HepG2 (cell line): ENCODE results near the gene RHOBTB3. TPM values are rescaled to one million over a fixed set of nuclear protein-coding genes. Genes with fewer than 3 reads are reported as not detected.

ENCODE experiments used
- ATAC-seq: fragments of 200-7000 bp; cut with Tn5 transposase; 3 replicates; pipeline ENCODE4 v1.9.1; 2020; ENCODE audit warnings: mild to moderate bottlenecking, moderate library complexity
- BruUV-seq: library from RNA; stranded (reverse); fragments of 400-500 nt; replicated peaks from 2 replicates; lab custom pipeline; 2021; lab: Mats Ljungman, UMichigan
- CTCF ChIA-PET: fragments of 300-600 bp; formaldehyde crosslinking; extraction: SDS; loops from one replicate; lab custom pipeline; 2021; ENCODE audit warnings: low total read pairs, inconsistent platforms, low intra/inter-chr PET ratio; lab: Yijun Ruan, JAX
- POLR2A ChIA-PET: fragments of 350-600 bp; sonication (Branson Sonifier 250); formaldehyde crosslinking; loops from one replicate; lab custom pipeline; 2020; ENCODE audit warnings: antibody characterized with exemption, inconsistent platforms; lab: Yijun Ruan, JAX
- DNase-seq: peaks from one replicate; pipeline ENCODE4 v3.0.0-alpha.2; 2015; ENCODE audit warnings: low spot score
- FAIRE-seq: peaks from 3 replicates; lab custom pipeline; 2011; peaks lifted over from hg19 to GRCh38; lab: Jason Lieb, UNC
- H2AFZ ChIP-seq: one replicate; pipeline ENCODE4 v1.6.1; 2011; ENCODE audit warnings: low read length, inconsistent platforms
- H3K27ac ChIP-seq: fragments of 300-600 bp; 3 replicates; pipeline ENCODE4 v1.8.0; 2011; ENCODE audit warnings: mixed run types, mild to moderate bottlenecking, mixed read lengths, low read length, inconsistent platforms; ENCODE audit not compliant: insufficient read depth; ENCODE audit errors: extremely low read length
- H3K27me3 ChIP-seq, 2 experiments: fragments of 200-600 bp in 1 of 2; 2 replicates in 1 of 2; 3 replicates in 1 of 2; pipeline versions ENCODE4 v1.6.0 to v1.8.0; 2011; ENCODE audit warnings: low read length in 2 of 2, mild to moderate bottlenecking in 2 of 2, moderate library complexity in 2 of 2, inconsistent platforms in 1 of 2; ENCODE audit not compliant: insufficient read depth in 2 of 2, control insufficient read depth in 1 of 2
- H3K36me3 ChIP-seq, 2 experiments: fragments of 200-600 bp in 1 of 2; replicated peaks in 1 of 2; 2 replicates in 1 of 2; 3 replicates in 1 of 2; pipeline versions ENCODE4 v1.5.1 to v1.8.0; 2011; ENCODE audit warnings: low read length in 2 of 2, inconsistent platforms in 1 of 2; ENCODE audit not compliant: insufficient read depth in 2 of 2, control insufficient read depth in 1 of 2
- H3K4me1 ChIP-seq: 2 replicates; pipeline ENCODE4 v1.5.1; 2012; ENCODE audit warnings: low read length, inconsistent platforms; ENCODE audit not compliant: insufficient read depth
- H3K4me2 ChIP-seq: 2 replicates; pipeline ENCODE4 v1.6.0; 2011; ENCODE audit warnings: low read depth, low read length, inconsistent platforms
- H3K4me3 ChIP-seq, 3 experiments: fragments of 200-600 bp in 1 of 3; sonication (generic), shearing (Covaris generic) in 1 of 3; replicated peaks in 1 of 3; 2 replicates each; pipeline ENCODE4 v1.5.1; 2011 to 2016; ENCODE audit warnings: low read length in 3 of 3, inconsistent platforms in 2 of 3, low read depth in 2 of 3, mild to moderate bottlenecking in 2 of 3, control low read depth in 1 of 3, mixed read lengths in 1 of 3; ENCODE audit not compliant: insufficient read depth in 1 of 3
- H3K79me2 ChIP-seq: one replicate; pipeline ENCODE4 v1.6.1; 2011; ENCODE audit warnings: low read length, inconsistent platforms; ENCODE audit not compliant: insufficient read depth
- H3K9ac ChIP-seq: 2 replicates; pipeline ENCODE4 v1.6.0; 2011; ENCODE audit warnings: mild to moderate bottlenecking, low read depth, low read length, inconsistent platforms; ENCODE audit not compliant: insufficient read depth
- H3K9me3 ChIP-seq: 2 replicates; pipeline ENCODE4 v1.5.1; 2012; ENCODE audit warnings: mild to moderate bottlenecking, low read length
- H4K20me1 ChIP-seq: 2 replicates; pipeline ENCODE4 v1.6.0; 2011; ENCODE audit warnings: inconsistent platforms, mild to moderate bottlenecking, low read length, moderate library complexity; ENCODE audit not compliant: insufficient read depth
- CREB1 ChIP-seq, 2 experiments: fragments of 450-650 bp in 1 of 2; IDR thresholded peaks; 2 replicates each; pipeline ENCODE4 v1.6.1; 2016 to 2017; ENCODE audit warnings: control low read depth in 1 of 2, mild to moderate bottlenecking in 1 of 2, missing compliant biosample characterization in 1 of 2, missing genetic modification characterization in 1 of 2
- NR2C2 ChIP-seq: sonication (generic); formaldehyde crosslinking; IDR thresholded peaks from 2 replicates; pipeline ENCODE4 v1.4.0; 2020; ENCODE audit warnings: missing genetic modification reagents, mild to moderate bottlenecking, moderate library complexity, borderline replicate concordance
- PLSCR1 ChIP-seq: sonication (generic); formaldehyde crosslinking; IDR thresholded peaks from 2 replicates; pipeline ENCODE4 v1.5.0; 2020; ENCODE audit warnings: missing genetic modification reagents, mild to moderate bottlenecking, borderline replicate concordance
- WGBS: methylation state at CpG from one replicate; pipeline ENCODE4 v1.1.6; 2017; ENCODE audit warnings: low lambda C conversion rate; 5-methylcytosine and 5-hydroxymethylcytosine counted together
- in situ Hi-C: cut with HindIII; loops from 2 replicates; pipeline ENCODE4 v1.10.0; 2017; ENCODE audit warnings: low pct_unique_long_range_greater_than_20kb; ENCODE audit not compliant: extremely low pct_ligation_motif_present
- intact Hi-C: fragments of 100-400 bp; cut with micrococcal nuclease; formaldehyde crosslinking; loops from one replicate; pipeline ENCODE4 v1.10.0; 2022; ENCODE audit not compliant: unreplicated experiment
- polyA plus RNA-seq, 8 experiments: library from polyadenylated mRNA; depleted of rRNA in 3 of 8; stranded (reverse) in 7 of 8; unstranded in 1 of 8; fragments of >200 nt; fragmentation: Illumina TruSeq in 4 of 8; extraction: Trizol in 4 of 8; gene quantifications; 2 replicates each; pipeline versions ENCODE4 v1.2.1 to v1.2.3, GENCODE V29; 2011 to 2016; ENCODE audit warnings: low read depth in 4 of 8, missing spikeins in 1 of 8, mixed read lengths in 1 of 8; ENCODE audit not compliant: insufficient read depth in 1 of 8
- total RNA-seq, 5 experiments: library from RNA; depleted of rRNA; stranded (reverse); fragments of >200 nt; fragmentation: Illumina TruSeq; extraction: Trizol; gene quantifications; 2 replicates each; pipeline ENCODE4 v1.2.3, GENCODE V29; 2016; ENCODE audit warnings: low read depth in 1 of 5
- TF ChIP-seq, protein P1 (sequence below): sonication (generic); formaldehyde crosslinking; IDR thresholded peaks from 2 replicates; pipeline ENCODE4 v1.8.0; 2023; ENCODE audit warnings: mild to moderate bottlenecking, missing genetic modification reagents

Gene RHOBTB3
- total and polyA plus RNA-seq, 2 of the 13 experiments (the other 11 are each of a cell fraction or from before 2014, with no cell fraction given): 31.6 to 35.4 TPM

- Histone ChIP-seq H3K9me3 (no peaks in the 10 kb centered on the region), H3K4me1 (peaks cover 59% of the 10 kb centered on the region), H3K79me2 (no peaks in the 10 kb centered on the region), H3K27me3 (no peaks in the 10 kb centered on the region), H3K36me3 (peaks cover 3 to 13% of the 10 kb centered on the region in 2 experiments; a peak in 4 of 5 replicates), H3K4me3 (no peak overlapping the region), H2AFZ (no peak overlapping the region), H3K4me2 (no peak overlapping the region), H3K27ac (no peak overlapping the region), H4K20me1 (no peaks in the 10 kb centered on the region), H3K9ac (no peak overlapping the region)
- intact Hi-C loops: no loop called here
- BruUV-seq: no TSS peak
- FAIRE-seq (no peak), ATAC-seq (no peak), DNase-seq (no peak)
- in situ Hi-C loops: no loop called here
- POLR2A ChIA-PET: interaction anchor here (1.2 to 10.9 kb wide), 3 partner anchors 9 to 25 kb away, joined by 5 to 98 read pairs (median 6); partner anchors contain the start of gene GLRX
- WGBS: 87% methylated on average over 2 of the region's 2 CpGs
- CTCF ChIA-PET: no interaction called here
- TF ChIP-seq PLSCR1 (CRISPR knock-in tag) (no peak), NR2C2 (CRISPR knock-in tag) (no peak), CREB1 (IDR thresholded peaks at IDR 0.05) (no peak), CREB1 (CRISPR knock-in tag; IDR thresholded peaks at IDR 0.05) (no peak)
- TF ChIP-seq, protein P1, sequence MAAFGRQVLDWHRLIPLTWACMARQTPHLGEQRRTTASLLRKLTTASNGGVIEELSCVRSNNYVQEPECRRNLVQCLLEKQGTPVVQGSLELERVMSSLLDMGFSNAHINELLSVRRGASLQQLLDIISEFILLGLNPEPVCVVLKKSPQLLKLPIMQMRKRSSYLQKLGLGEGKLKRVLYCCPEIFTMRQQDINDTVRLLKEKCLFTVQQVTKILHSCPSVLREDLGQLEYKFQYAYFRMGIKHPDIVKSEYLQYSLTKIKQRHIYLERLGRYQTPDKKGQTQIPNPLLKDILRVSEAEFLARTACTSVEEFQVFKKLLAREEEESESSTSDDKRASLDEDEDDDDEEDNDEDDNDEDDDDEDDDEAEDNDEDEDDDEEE: no peak
These were observed 78.4 kb downstream of the RHOBTB3 start for GRCh38 chr5:95809414-95809960.
